GM12878 (cell line): ENCODE data around the gene CDH2. TPM values are rescaled to one million over a fixed set of nuclear protein-coding genes. Genes with fewer than 3 reads are reported as not detected.

Experiments used
- ATAC-seq: fragments of 200-7000 bp; cut with Tn5 transposase; 3 replicates; pipeline ENCODE4 v1.9.1; 2020; ENCODE audit warnings: mild to moderate bottlenecking, moderate library complexity
- BruUV-seq: library from RNA; stranded (reverse); fragments of 400-500 nt; replicated peaks from 2 replicates; lab custom pipeline; 2021; lab: Mats Ljungman, UMichigan
- CTCF ChIA-PET: fragments of 300-600 bp; sonication (Branson Sonifier 250); formaldehyde crosslinking; extraction: SDS; loops from one replicate; lab custom pipeline; 2021; ENCODE audit warnings: inconsistent platforms; lab: Yijun Ruan, JAX
- POLR2A ChIA-PET: fragments of 350-600 bp; formaldehyde crosslinking; extraction: SDS; loops from one replicate; lab custom pipeline; 2021; ENCODE audit warnings: inconsistent platforms; lab: Charles Lee
- RAD21 ChIA-PET: fragments of 300-600 bp; sonication (Branson Sonifier 250); formaldehyde crosslinking; loops from one replicate; lab custom pipeline; 2023; ENCODE audit warnings: antibody characterized with exemption; ENCODE audit not compliant: unreplicated experiment; lab: Charles Lee
- SMC1A ChIA-PET: fragments of 300-600 bp; sonication (Branson Sonifier 250); formaldehyde crosslinking; loops from one replicate; lab custom pipeline; 2023; ENCODE audit not compliant: unreplicated experiment, uncharacterized antibody; lab: Charles Lee
- DNase-seq: peaks from one replicate; pipeline ENCODE4 v3.0.0-alpha.2; 2011; ENCODE audit warnings: low read depth, low spot score
- FAIRE-seq: peaks from 3 replicates; lab custom pipeline; 2011; peaks lifted over from hg19 to GRCh38; lab: Jason Lieb, UNC
- H2AFZ ChIP-seq: 2 replicates; pipeline ENCODE4 v1.6.0; 2011; ENCODE audit warnings: low read depth, low read length, control low read depth; ENCODE audit not compliant: control insufficient read depth
- H3K27ac ChIP-seq: 2 replicates; pipeline ENCODE4 v1.5.1; 2011; ENCODE audit warnings: control low read depth; ENCODE audit not compliant: control insufficient read depth, insufficient read depth
- H3K27me3 ChIP-seq, 2 experiments: replicated peaks in 1 of 2; 2 replicates each; pipeline versions ENCODE4 v1.6.0 to v1.6.1; 2011; ENCODE audit warnings: low read length in 1 of 2; ENCODE audit not compliant: control insufficient read depth in 2 of 2, insufficient read depth in 2 of 2
- H3K36me3 ChIP-seq, 2 experiments: 2 replicates each; pipeline ENCODE4 v1.5.1; 2011; ENCODE audit warnings: low read length in 1 of 2; ENCODE audit not compliant: control insufficient read depth in 2 of 2, insufficient read depth in 2 of 2
- H3K4me1 ChIP-seq: 2 replicates; pipeline ENCODE4 v1.6.1; 2011; ENCODE audit warnings: mild to moderate bottlenecking, low read length, moderate library complexity, mixed read lengths; ENCODE audit not compliant: control insufficient read depth, insufficient read depth
- H3K4me2 ChIP-seq: 2 replicates; pipeline ENCODE4 v1.6.0; 2011; ENCODE audit warnings: control low read depth; ENCODE audit not compliant: control insufficient read depth, insufficient read depth
- H3K4me3 ChIP-seq: fragments of 200-600 bp; sonication (generic); 2 replicates; pipeline ENCODE4 v1.5.1; 2016
- H3K79me2 ChIP-seq: 2 replicates; pipeline ENCODE4 v1.6.0; 2011; ENCODE audit warnings: low read length; ENCODE audit not compliant: control insufficient read depth, insufficient read depth
- H3K9ac ChIP-seq: 2 replicates; pipeline ENCODE4 v1.8.0; 2011; ENCODE audit warnings: low read length, control low read depth, mixed read lengths; ENCODE audit not compliant: control insufficient read depth, insufficient read depth
- H3K9me3 ChIP-seq: replicated peaks from 3 replicates; pipeline ENCODE4 v1.5.1; 2011; ENCODE audit warnings: mild to moderate bottlenecking, low read length; ENCODE audit not compliant: control insufficient read depth, insufficient read depth
- H4K20me1 ChIP-seq: 2 replicates; pipeline ENCODE4 v1.6.0; 2011; ENCODE audit not compliant: control insufficient read depth, insufficient read depth
- CTCF ChIP-seq, 3 experiments: IDR thresholded peaks in 2 of 3; conservative IDR thresholded peaks in 1 of 3; 2 replicates each; pipeline ENCODE4 v1.5.1; 2011; ENCODE audit warnings: low read depth in 3 of 3, low read length in 3 of 3, mild to moderate bottlenecking in 3 of 3, control low read depth in 2 of 3, moderate library complexity in 2 of 3, inconsistent platforms in 1 of 3, mixed read lengths in 1 of 3; ENCODE audit not compliant: control insufficient read depth in 2 of 3, insufficient read depth in 1 of 3; ENCODE audit errors: extremely low read depth in 1 of 3
- E4F1 ChIP-seq: fragments of 450-650 bp; IDR thresholded peaks from 2 replicates; pipeline ENCODE4 v1.6.1; 2018; ENCODE audit warnings: borderline replicate concordance, mild to moderate bottlenecking; ENCODE audit not compliant: partially characterized antibody
- RCOR1 ChIP-seq: conservative IDR thresholded peaks from 2 replicates; pipeline ENCODE4 v1.6.1; 2012; ENCODE audit warnings: low read depth, low read length, improper control_type of control experiment
- RFX5 ChIP-seq: IDR thresholded peaks from 2 replicates; pipeline ENCODE4 v1.6.1; 2011; ENCODE audit warnings: low read depth, low read length, improper control_type of control experiment
- TAF1 ChIP-seq: IDR thresholded peaks from 2 replicates; pipeline ENCODE4 v1.6.1; 2011; ENCODE audit warnings: mild to moderate bottlenecking, low read depth, low read length, borderline replicate concordance
- WGBS: methylation state at CpG from one replicate; pipeline ENCODE4 v1.1.6; 2016; ENCODE audit warnings: low lambda C conversion rate; ENCODE audit not compliant: insufficient replicate concordance, insufficient coverage; ENCODE audit errors: missing lambda C conversion rate; 5-methylcytosine and 5-hydroxymethylcytosine counted together
- in situ Hi-C: fragments of 300-500 bp; cut with MboI; formaldehyde crosslinking; loops from 9 replicates; pipeline ENCODE4 v1.14.3; 2018; ENCODE audit warnings: mixed read lengths
- intact Hi-C: fragments of 100-400 bp; cut with micrococcal nuclease; formaldehyde crosslinking; loops from one replicate; pipeline ENCODE4 v1.14.2; 2022; ENCODE audit not compliant: unreplicated experiment
- polyA plus RNA-seq, 11 experiments: library from polyadenylated mRNA; depleted of rRNA in 4 of 11; unstranded in 6 of 11; stranded (reverse) in 5 of 11; fragments of >200 nt; fragmentation: Nextera tagmentation in 4 of 11; fragmentation: Illumina TruSeq in 1 of 11; extraction: Ambion mirVana in 4 of 11; extraction: Trizol in 1 of 11; gene quantifications; 1 replicate in 1 of 11; 2 replicates in 10 of 11; pipeline versions ENCODE4 v1.2.1 to v1.2.3, GENCODE V29; 2011 to 2016; ENCODE audit warnings: inconsistent platforms in 2 of 11, missing spikeins in 2 of 11, low read depth in 1 of 11
- total RNA-seq, 4 experiments: library from RNA; depleted of rRNA in 3 of 4; stranded (reverse); fragments of >200 nt in 3 of 4; fragmentation: Illumina TruSeq in 1 of 4; extraction: Trizol in 1 of 4; gene quantifications; 2 replicates each; pipeline versions ENCODE4 v1.2.1 to v1.2.3, GENCODE V29; 2013 to 2021

CDH2 gene
- total and polyA plus RNA-seq, 10 of the 15 experiments (the other 5 are each of a cell fraction or from before 2014, with no cell fraction given): 0.01 to 0.25 (median 0.06) TPM; not detected in 4

- 34% methylated on average over 3 of the region's 3 CpGs for WGBS
These were observed 137.2 kb downstream of the CDH2 start for GRCh38 chr18:28039691-28040090.

More at GRCh38 chr18:28039691-28040090, 137.2 kb downstream of the CDH2 start:
- H3K79me2 ChIP-seq: no peaks in the 10 kb centered on the region
- no peaks in the 10 kb centered on the region for H3K4me1 ChIP-seq
- no peaks in the 10 kb centered on the region for H3K36me3 ChIP-seq
- ChIA-PET POLR2A (no interaction called here), SMC1A (no interaction called here), CTCF (no interaction called here), RAD21 (no interaction called here)
- in situ Hi-C loops (no loop called here), intact Hi-C loops (no loop called here)
- DNase-seq (no peak), ATAC-seq (no peak), FAIRE-seq (no peak)
- H2AFZ ChIP-seq: no peak overlapping the region
- TF ChIP-seq RFX5: no peak
- no peak for TF ChIP-seq CTCF (IDR thresholded peaks at IDR 0.05 in 2 of 3, conservative IDR thresholded peaks at IDR 0.05 in 1 of 3; ENCODE audit: control insufficient read depth in 2 of 3, extremely low read depth in 1 of 3, insufficient read depth in 1 of 3, low read depth in 3 of 3, low read length in 3 of 3)
- no peak for TF ChIP-seq TAF1
- TF ChIP-seq RCOR1: no peak
- no peak for TF ChIP-seq E4F1
- no peaks in the 10 kb centered on the region for H4K20me1 ChIP-seq
- H3K4me2 ChIP-seq: no peak overlapping the region
- H3K4me3 ChIP-seq: no peak overlapping the region
- no peak overlapping the region for H3K27ac ChIP-seq
- H3K27me3 ChIP-seq: no peaks in the 10 kb centered on the region
- no TSS peak for BruUV-seq
- no peak overlapping the region for H3K9ac ChIP-seq
- no peaks in the 10 kb centered on the region for H3K9me3 ChIP-seq
